Left lung (tissue), 10 donors: Measurements from ENCODE around the gene MID1. TPM values are rescaled to one million over a fixed set of nuclear protein-coding genes. Genes with fewer than 3 reads are reported as not detected.

Experiments used
- ATAC-seq: fragments of 200-7000 bp; cut with Tn5 transposase; one replicate; pipeline ENCODE4 v1.9.1; 2020; ENCODE audit warnings: moderate library complexity
- DNase-seq, 4 donors: peaks; one replicate each; pipeline ENCODE4 v3.0.0-alpha.2; 2013 to 2020
- H3K27ac ChIP-seq, 2 donors: fragments of 200-600 bp; sonication (generic) in 1 of 2; one replicate each; pipeline versions ENCODE4 v1.5.0 to v1.8.0; 2020 to 2021
- H3K27me3 ChIP-seq, 2 donors: fragments of 200-600 bp; sonication (generic) in 1 of 2; one replicate each; pipeline versions ENCODE4 v1.5.0 to v1.8.0; 2020 to 2021
- H3K36me3 ChIP-seq, 2 donors: fragments of 200-600 bp; sonication (generic) in 1 of 2; one replicate each; pipeline versions ENCODE4 v1.5.0 to v1.8.0; 2020 to 2021
- H3K4me1 ChIP-seq, 2 donors: fragments of 200-600 bp; one replicate each; pipeline ENCODE4 v1.8.0; 2021
- H3K4me3 ChIP-seq, 2 donors: fragments of 200-600 bp; sonication (generic) in 1 of 2; one replicate each; pipeline versions ENCODE4 v1.5.0 to v1.8.0; 2020 to 2021; ENCODE audit warnings: mild to moderate bottlenecking in 1 of 2
- H3K9me3 ChIP-seq, 2 donors: fragments of 200-600 bp; sonication (generic) in 1 of 2; one replicate each; pipeline versions ENCODE4 v1.5.0 to v1.8.0; 2020 to 2021
- CTCF ChIP-seq, 2 donors: fragments of 200-600 bp; sonication (generic) in 1 of 2; IDR thresholded peaks; one replicate each; pipeline versions ENCODE4 v1.5.0 to v1.8.0; 2021; ENCODE audit warnings: antibody characterized with exemption in 2 of 2
- intact Hi-C, 2 donors: fragments of 100-400 bp; cut with DNase I; formaldehyde crosslinking; loops; one replicate each; pipeline versions ENCODE4 v1.11.2 to v1.14.2; 2022
- polyA plus RNA-seq, 6 donors: library from polyadenylated mRNA; unstranded; fragments of 120-200 nt; gene quantifications; one replicate each; pipeline ENCODE4 v1.2.1, GENCODE V29; 2013; ENCODE audit not compliant: insufficient read length in 6 of 6
- total RNA-seq, 2 donors: library from RNA; stranded (reverse); fragmentation: NEBNext Ultra II Directional; extraction: Animal tissue kit (Norgen Biotek cat#: 25700); gene quantifications; one replicate each; pipeline ENCODE4 v1.2.1, GENCODE V29; 2021
- donor health status: DM: no; HTN: yes; CAD: no.
- donor health status: DM: no; HTN: no; CAD: no.

MID1 gene
- total and polyA plus RNA-seq, 8 donors, result 19.3 to 29.8 (median 24.2) TPM

GRCh38 chrX:10482261-10482660 lies 138.1 kb downstream of the MID1 start:
- Histone ChIP-seq H3K36me3 (no peaks in the 10 kb centered on the region), H3K9me3 (no peaks in the 10 kb centered on the region), H3K4me1 (no peaks in the 10 kb centered on the region), H3K27ac (no peak overlapping the region), H3K27me3 (no peaks in the 10 kb centered on the region), H3K4me3 (no peak overlapping the region)
- intact Hi-C loops, result no loop called here
- no peak for TF ChIP-seq CTCF (IDR thresholded peaks at IDR 0.05)
- no peak for ATAC-seq
- no peak for DNase-seq

- Histone ChIP-seq H3K4me1 (no peaks in the 10 kb centered on the region), H3K9me3 (no peaks in the 10 kb centered on the region), H3K36me3 (no peaks in the 10 kb centered on the region), H3K27ac (no peak overlapping the region), H3K27me3 (no peaks in the 10 kb centered on the region), H3K4me3 (no peak overlapping the region)
- no peak for DNase-seq
- no peak for TF ChIP-seq CTCF (IDR thresholded peaks at IDR 0.05)
- intact Hi-C loops, result no loop called here
- no peak for ATAC-seq
Measured at GRCh38 chrX:10480861-10481260, 139.5 kb downstream of the MID1 start.

- DNase-seq (no peak), ATAC-seq (no peak)
- intact Hi-C loops, result no loop called here
- Histone ChIP-seq H3K4me3 (no peak overlapping the region), H3K27me3 (no peaks in the 10 kb centered on the region), H3K27ac (no peak overlapping the region), H3K9me3 (no peaks in the 10 kb centered on the region), H3K4me1 (no peaks in the 10 kb centered on the region), H3K36me3 (no peaks in the 10 kb centered on the region)
- no peak for TF ChIP-seq CTCF (IDR thresholded peaks at IDR 0.05)
Measured at GRCh38 chrX:10479508-10479907, 140.9 kb downstream of the MID1 start.

- Histone ChIP-seq H3K27ac (no peak overlapping the region), H3K27me3 (no peaks in the 10 kb centered on the region), H3K36me3 (no peaks in the 10 kb centered on the region), H3K4me3 (no peak overlapping the region), H3K4me1 (no peaks in the 10 kb centered on the region), H3K9me3 (no peaks in the 10 kb centered on the region)
- intact Hi-C loops, result no loop called here
- no peak for TF ChIP-seq CTCF (IDR thresholded peaks at IDR 0.05)
- no peak for ATAC-seq
- DNase-seq, result no peak
Measured at GRCh38 chrX:10477525-10477924, 142.9 kb downstream of the MID1 start.

- no peak for ATAC-seq
- intact Hi-C loops, result no loop called here
- no peak overlapping the region for H3K27ac ChIP-seq
- H3K36me3 ChIP-seq, result no peaks in the 10 kb centered on the region
- no peak overlapping the region for H3K4me3 ChIP-seq
- no peak for TF ChIP-seq CTCF (IDR thresholded peaks at IDR 0.05)
- no peak for DNase-seq
- H3K4me1 ChIP-seq, result no peaks in the 10 kb centered on the region
- no peaks in the 10 kb centered on the region for H3K27me3 ChIP-seq
- no peaks in the 10 kb centered on the region for H3K9me3 ChIP-seq
Measured at GRCh38 chrX:10474913-10475568, 145.3 kb downstream of the MID1 start.
